GM19351 (cell line): ENCODE measurements around the gene GLIS1.

Source experiments
- ATAC-seq: cut with Tn5 transposase; IDR thresholded peaks from one replicate; pipeline ENCODE4 v1.9.1; 2021; ENCODE audit warnings: mild to moderate bottlenecking, moderate library complexity; ENCODE audit not compliant: unreplicated experiment

GLIS1 gene

DNA sequence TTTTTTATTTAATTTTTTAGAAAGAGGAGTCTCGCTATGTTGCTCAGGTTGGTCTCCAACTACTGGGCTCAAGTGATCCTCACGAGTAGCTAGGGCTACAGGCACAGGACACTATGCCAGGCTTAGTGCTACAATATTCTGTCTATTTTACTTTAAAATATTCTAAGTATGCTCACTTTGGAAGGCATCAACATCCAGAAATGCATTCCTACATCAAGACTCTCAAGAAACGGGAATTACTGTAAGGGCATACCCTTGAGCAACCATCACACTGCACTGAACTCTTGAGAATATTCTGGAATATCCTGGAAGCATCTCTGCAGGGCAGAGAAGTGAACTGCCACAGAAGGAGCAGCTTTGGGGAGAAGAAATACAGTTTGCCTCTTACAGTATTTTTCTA is 280.3 kb downstream of the GLIS1 start:
- no peak for ATAC-seq
